COLO668 (cell line): ENCODE results near the gene PLS1.

Experiments
- DNase-seq: peaks from one replicate; lab custom pipeline; 2025; ENCODE audit not compliant: unreplicated experiment; lab: John Stamatoyannopoulos, UW

The PLS1 gene

DNA sequence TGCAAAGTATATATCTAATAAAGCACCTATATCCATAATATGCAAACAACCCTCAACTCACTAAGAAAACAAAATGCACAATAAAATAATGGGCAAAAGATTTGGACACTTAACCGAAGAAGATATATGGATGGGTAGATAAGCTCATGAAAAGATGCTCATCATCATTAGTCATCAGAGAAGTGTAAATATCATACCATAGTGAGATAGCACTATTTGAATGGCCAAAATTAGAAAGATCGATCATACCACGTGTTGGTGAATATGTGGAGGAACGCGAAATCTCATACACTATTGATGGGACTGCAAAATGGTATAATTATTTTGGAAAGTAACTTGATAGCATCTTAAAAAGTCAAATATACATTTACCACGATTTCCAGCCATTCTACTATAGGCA lies 40.5 kb downstream of the PLS1 start:
- DNase-seq = no peak

DNA sequence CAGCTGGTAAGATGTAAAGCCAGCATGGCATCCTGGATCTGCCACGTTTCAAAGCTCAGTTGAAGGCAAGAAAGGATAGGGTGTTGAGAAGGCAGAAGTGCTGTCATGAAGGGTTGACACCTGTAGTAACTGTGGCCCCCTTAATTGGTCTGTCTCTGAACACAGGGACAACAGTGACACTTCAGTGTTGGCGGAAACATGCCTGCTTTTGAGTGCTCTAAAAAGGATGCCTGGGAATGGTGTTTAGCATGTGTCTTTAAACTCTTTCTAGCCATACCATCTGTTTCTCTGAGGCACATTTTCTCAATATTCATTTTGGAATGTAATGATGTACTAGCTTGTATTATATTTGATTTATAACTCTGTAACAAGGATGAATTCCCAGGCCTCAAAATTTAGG lies 42.1 kb downstream of the PLS1 start:
- DNase-seq = no peak

DNA sequence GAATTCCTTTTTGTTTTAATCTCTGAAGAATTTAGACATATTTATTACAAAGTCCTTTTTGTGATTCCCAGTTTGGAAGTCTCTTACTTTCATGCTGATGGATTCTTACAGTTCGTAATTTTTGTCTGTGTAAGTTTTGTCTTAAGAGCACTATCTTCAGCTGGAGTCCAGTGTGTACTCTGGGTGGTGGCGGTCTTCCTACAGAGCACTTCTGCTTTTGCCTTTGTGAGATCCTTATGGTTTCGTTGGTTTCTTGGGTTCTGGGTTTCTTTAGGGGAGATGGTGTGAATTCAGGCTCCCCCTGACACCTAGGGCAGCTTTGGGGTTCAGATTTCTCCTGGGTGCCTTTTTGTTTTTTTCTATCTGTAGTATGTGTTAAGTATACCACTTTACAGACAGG lies 45.3 kb downstream of the PLS1 start:
- no peak for DNase-seq

DNA sequence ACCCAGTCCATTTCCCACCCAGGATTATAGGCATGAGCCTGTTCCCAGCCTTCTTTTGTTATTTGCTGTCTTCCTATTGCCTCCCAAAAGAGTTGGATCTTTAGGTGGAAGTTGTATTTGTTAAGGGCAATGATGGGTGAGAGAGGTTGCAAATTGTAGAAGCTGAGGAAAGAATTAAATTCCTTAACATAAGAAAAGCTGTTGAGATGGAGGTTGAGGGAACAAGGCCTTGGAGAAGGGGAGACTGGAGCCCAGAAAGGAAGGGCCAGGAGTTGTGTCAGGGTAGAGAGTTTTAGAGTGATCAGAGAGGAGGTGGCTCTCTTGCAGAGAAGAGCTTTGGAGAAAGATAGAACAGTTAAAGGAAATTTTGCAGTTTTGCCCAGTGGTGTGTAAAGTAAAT lies 46.8 kb downstream of the PLS1 start:
- no peak for DNase-seq

DNA sequence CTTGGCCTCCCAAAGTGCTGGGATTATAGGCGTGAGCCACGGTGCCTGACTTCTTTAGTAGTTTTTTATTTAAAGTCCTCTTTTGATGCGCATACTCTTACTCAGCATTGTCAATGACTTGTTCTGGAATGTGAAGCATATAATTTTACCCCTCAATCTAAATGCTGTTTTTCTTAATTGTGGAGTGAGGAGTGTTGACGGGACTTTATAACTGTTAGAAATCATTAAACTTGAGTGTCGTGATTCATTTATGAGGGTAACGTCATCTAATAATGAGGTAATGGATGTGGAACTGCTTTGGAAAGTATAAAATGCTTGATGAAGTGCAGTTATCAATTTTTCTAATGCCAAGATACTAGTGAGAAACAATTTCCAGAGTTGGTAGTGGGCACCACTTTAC lies 48.3 kb downstream of the PLS1 start:
- no peak for DNase-seq

DNA sequence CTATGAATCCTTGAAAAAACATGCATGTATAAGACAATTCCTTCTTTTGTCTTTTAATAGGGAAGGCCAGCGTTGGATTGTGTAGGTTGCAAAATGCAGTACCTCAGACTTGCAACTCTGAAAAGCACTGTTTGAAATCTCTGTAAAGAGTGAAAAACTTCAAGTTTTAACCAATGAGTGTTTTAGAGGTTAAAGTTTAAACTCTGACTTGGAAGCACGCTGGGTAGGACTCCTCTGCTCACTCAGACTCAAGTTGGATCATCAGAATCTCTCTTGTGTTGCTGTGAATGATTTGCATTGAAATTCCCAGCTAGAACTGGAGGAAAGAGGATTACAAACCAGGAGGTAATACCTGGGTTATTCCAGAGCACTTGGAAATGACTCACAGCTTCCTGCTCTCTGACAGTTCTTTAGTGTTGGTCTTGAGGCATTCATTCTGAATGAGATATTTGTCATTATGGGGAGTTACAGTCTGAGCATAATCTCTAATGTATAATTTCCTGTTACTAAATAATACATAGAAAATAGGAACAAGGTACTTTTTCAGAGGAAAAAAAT lies 49.1 kb downstream of the PLS1 start:
- no peak for DNase-seq

DNA sequence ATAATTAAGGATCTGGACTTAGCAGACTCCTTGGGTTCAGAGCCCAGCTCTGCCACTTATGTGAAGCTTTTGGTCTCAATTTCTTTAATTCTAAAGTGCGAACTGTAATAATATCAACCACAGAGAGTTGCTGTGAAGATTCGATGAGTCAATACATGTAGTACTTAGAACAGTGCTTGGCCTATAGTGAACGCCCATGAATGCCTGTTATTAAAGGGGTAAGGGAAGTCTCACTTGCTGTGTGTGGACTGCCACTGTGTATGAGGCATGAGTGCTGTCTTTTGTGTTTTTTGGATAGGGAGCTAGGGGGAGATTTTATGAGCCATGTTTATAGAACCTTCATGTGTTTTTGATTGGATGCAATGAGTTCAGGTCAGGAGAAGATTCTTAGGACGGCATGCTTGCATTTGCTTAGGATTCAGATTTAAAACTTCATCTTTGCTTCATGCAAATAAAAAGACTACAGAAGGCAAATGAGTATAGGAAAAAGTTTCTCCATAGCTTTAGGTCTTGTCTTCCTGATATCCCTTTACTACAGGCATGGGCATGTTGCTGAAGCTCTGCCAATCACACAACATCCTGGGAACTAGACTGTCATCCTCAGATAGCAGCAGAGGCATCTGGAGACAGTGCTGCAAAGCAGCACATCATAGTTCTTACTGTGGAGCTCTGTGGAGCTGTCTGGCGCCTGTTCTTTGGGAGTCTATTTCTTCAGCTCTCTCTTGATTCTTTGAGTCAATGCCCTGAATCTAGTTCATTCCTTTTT lies 50.0 kb downstream of the PLS1 start:
- no peak for DNase-seq

DNA sequence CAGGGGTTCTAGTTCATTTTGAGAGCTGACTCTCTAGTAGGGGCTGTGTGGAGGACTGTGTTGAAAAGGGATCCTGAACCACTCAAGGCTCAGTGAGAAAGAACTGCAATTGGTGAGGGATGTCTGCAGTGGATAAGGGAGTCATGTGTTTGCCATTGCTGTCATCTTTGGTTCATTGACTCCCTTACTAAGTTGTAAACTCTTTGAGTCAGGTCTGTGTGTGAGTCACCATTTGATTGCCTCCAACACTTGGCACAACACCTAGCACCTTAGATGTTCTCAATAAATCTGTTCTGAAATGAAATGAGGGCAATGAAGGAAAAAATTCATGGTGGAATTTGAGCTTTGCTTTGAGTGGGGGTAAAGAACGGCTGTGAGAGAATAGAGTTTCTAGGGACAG lies 51.7 kb downstream of the PLS1 start:
- no peak for DNase-seq

DNA sequence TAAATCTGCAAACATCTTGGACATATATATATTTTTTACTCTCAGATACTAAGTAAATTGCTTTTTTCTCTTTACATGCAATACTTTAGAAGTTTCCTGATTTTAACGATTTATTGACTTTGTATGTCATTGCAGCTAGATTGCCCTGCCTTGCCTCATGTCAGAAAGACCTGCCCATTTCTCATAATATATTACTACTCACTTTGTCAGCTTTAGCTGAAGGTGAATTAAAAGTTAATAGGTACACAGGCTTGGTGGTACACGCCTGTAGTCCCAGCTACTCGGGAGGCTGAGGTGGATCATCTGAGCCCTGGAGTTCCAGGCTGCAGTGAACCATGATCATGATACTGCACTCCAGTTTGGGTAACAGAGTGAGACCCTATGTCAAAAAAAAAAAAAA lies 52.8 kb downstream of the PLS1 start:
- no peak for DNase-seq

DNA sequence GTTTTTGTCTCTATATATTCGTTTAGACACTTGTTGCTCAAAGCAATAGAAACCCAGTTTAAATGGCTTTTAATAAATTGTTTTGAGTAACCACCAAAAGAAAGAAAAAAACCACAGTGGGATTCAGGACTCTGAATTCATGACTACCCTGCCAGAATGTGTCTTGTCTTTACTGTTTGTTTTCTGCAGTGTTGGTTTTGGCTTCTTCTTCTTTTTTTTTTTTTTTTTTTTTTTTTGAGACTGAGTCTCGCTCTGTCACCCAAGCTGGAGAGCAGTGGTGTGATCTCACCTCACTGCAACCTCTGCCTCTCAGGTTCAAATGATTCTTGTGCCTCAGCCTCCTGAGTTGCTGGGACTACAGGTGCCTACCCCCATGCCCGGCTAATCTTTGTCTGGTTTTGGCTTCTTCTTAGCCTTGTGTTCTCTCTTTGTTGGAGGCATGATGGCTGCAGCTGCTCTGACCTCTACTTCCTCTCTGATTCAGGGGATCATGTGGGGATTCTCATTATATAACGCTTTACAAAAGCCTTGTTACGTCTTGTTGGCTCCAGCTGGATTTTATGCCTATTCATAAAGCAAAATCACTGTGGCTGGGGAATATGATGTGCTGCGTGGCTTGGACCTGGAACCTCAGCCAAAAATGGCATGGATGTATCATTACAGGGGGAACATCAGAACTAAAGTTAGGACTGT lies 54.0 kb downstream of the PLS1 start:
- DNase-seq = no peak

DNA sequence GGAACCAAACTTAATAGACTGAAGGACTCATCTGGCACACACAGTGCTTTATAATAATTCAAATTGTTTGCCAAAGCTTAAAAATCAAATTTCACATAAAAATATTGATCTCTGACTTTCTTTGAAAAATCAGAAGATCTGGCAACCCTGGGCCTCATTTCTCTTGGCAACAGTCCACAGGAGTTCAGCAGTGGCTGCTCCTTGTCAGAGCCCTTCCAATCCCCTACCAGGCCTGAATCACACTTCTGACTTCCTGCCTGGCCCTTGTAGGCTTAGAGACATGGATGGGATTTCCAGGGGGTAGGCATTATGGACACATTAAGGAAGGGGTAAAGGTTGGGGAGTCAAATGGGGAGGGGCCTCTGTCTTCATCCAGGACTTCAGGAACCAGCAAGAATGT lies 55.5 kb downstream of the PLS1 start:
- DNase-seq = no peak

DNA sequence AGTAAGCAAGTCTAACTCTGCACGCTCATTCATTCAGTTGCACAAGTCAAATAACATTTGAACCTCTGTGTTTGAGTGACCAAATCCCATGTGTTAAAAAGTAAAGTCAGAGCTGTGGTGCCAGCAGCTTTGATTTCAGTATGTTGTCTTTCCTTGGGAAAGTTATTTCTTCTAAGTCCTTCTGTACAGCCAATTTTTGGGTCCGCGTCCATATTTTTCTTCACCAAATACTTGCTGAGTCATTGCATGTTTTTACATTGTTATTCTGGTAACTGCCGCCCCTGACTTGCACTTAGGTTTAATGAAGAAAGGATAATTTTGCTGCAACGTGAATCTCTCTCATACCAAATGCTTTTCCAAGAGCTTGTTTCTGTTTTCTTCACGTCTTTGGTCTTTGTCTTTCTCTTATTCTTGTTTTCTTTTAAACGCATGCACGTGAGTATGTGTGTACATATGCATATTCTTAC lies 56.7 kb downstream of the PLS1 start:
- no peak for DNase-seq

DNA sequence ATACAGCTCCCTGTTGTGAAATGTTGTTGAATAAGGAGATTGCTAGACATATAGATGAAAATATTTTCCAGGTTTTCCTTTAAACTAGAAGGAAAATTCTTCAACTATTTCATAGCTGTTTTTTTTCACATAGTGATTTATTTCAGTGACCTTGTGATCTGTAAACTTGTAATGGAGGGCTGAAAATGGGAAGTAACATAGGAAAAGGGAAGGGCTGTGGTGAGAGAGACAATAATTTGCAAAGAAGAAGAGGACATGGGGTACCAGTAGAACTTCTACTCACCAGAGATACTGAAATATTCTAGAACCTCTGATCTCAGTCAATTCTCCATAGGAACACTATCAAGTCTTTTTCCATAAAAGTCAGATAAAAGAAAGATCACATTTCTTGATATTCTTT lies 60.4 kb downstream of the PLS1 start:
- no peak for DNase-seq

DNA sequence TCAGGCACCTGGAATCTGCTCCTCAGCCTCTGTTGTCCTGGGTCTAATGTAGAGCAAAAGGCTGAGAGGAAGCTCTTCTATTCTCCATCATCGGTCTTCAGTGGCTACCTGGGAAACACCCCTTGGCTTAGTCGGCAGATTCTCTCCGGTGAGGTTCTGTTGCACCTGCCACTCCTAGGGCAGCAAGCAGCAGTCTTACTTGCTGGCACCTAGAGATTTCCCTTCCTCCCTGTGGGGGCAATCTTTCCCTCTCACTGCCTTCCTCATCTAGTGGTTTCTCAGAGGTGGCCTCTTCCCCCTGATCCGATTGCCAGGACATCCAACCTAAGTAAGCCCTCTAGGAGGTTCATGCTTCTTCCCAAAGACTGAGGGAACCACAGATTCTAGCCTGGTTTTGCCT lies 60.8 kb downstream of the PLS1 start:
- peak; percentile 14 for DNase-seq

DNA sequence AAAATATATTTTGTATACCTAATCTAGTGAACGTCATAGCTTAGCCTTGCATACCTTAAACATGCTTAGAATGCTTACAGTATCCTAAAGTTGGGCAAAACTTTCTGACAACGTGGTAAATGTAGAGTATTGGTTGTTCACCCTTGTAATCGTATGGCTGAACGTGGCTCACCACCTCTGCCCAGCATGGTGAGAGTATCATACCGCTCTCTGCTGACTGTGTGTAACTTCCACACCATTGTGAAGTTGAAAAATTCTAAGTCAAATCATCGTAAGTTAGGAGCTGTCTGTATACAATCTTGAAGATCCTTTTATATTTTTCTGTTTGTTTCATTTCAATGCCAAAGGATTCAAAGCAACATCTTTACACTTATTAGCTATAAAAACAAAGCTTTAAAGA lies 64.2 kb downstream of the PLS1 start:
- DNase-seq = no peak

DNA sequence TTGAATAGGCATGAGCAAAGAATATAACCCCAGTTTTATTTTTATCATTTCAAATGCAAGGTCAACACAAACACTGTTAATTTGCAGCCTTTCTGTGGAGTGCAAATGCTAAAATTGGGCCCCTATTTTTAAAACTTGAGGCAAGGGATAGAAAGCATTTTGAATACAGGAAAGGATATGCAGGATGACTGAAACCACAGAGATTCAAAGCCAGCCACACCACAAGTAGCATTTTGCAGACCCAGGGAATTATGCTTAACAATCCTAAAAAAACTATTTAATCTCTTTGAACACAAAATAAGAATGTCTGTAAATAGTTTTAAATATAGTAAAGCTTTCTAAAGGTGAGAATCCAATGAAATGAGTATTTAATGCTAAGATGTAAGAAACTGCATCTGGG lies 64.7 kb downstream of the PLS1 start:
- DNase-seq = no peak

DNA sequence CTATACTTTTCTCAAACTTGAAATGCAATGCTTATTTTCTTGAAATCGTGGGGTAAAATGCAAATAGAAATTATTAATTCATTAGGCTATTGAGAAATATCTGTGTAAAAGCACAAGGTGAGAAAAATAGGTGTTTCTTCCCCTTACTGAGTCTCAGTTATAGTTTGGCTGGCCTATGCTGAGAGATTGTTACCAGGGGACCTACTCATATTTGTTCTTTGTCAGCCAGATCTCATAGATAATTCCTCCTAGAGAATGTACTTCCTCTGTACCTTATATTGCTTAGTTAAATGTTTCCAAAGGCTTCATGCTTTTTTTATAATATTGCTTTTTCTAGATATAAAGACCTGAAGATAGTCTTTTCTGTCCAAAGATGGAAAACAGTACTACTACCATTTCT lies 67.7 kb downstream of the PLS1 start:
- no peak for DNase-seq

DNA sequence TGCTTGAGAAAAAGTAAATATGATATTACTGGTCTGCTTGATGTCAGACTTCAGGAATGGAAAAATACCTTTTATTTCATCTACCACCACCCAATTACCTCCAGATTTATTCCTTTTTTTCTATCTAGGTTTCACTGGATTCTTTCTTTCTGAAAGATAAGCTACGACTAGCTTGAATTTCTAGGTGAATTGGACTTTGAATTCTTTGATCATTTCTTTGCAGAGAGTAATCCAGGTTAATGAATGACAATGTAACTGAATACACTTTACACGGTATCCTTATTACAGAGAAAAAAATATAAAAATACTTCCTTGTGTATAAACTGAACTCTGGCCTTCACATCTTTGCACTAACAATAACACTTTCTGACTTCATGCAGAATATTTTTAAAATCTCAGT lies 68.1 kb downstream of the PLS1 start:
- DNase-seq = no peak

DNA sequence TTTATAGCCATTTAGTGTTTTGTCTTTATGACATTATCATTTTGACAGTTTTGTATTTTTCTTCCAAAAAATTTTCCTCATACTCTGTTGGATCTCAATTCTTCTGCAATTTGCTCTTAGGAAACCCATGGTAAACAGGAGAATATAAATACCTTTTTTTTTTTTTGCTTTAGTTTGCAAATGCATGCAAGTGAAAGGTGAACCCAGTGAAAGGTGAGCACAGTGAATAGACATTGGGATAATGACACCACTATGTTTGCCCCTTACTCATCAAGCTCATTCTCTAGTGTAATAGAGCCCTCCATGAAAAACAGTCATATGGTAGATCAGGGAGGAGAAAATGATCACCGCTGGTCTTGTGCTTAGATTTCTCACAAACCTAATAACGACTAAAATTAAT lies 68.6 kb downstream of the PLS1 start:
- peak; percentile 2 for DNase-seq

DNA sequence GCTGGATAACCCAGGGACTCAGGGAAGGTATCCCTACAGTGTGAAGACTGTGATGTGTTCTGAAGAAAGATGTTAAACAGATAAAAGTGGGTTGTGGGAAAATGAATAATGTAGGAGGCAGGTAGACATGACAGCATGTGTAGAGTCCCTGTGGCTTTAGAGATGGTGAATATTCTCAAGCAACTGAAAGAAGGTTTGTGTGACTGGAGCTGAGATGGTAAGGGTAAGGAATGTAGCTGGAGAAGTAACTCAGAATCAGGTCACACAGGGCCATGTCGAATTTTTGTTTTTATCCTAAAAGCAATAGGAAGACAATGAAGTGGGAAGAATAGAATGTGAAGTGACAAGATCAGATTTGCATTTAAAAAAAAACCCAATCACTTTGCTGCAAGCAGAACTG lies 73.9 kb downstream of the PLS1 start:
- DNase-seq = no peak

DNA sequence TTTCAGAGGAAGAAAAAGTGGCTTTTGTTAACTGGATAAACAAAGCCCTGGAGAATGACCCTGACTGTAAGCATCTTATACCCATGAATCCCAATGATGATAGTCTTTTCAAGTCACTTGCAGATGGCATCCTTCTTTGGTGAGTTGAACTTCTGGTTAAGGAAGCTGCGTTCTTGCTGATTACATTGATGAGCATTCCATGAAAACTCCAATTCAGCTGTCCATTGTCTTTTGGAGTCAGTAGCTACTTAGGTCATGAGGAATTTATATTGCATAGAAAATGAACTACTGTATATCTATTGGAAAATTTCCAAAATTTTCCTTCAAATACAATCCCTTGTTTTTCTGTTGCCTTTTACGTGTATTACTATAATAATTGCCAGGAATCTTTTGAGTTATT lies 80.0 kb downstream of the PLS1 start:
- DNase-seq = no peak

DNA sequence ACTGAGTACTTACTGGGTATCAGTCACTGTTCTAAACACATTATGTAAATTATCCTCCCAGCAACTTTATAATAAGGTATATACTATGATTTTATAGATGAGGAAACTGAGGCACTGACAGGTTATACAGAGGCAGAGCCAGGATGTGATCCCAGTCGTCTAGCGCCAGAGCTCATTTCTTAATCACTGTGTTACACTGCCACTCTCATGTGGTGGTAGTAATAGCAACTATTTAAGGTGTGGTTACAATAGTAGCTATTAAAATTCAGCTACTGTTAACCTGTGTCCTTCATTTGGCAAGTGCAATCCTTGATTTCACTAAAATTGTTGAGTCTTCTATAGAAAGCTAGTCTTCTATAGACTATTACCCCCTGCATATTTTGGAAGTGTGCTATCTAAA lies 84.5 kb downstream of the PLS1 start:
- no peak for DNase-seq

DNA sequence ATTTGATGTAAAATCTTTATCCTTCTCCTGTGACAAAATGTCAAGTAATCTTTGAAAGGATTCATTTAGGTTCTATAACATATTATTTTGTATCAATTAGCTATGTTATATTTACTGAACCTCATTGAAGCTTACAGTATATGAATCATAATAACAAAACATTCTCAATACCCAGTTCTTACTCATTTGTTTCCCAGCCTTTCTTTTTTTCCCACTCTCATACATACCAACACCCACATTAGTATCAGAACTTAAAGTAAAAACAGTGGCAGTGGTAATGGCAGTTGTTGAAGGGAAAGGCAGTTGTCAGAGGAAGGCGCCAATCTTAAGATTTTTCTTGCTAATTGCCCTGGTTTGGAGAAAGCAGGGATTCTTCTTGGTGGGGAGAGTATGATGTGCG lies 94.4 kb downstream of the PLS1 start:
- DNase-seq = no peak
